Erythroblast (primary cell): ENCODE data around the gene EVC2.

Source experiments
- GATA1 ChIP-seq: IDR thresholded peaks from 2 replicates; pipeline ENCODE4 v1.6.1; 2011; ENCODE audit warnings: low read depth, mild to moderate bottlenecking, control low read depth, low read length, moderate library complexity
- POLR2A ChIP-seq: IDR thresholded peaks from 2 replicates; pipeline ENCODE4 v1.6.1; 2011; ENCODE audit warnings: mild to moderate bottlenecking, low read length

- no peak for TF ChIP-seq POLR2A
- no peak for TF ChIP-seq GATA1
Observed at GRCh38 chr4:5588046-5588445, 120.3 kb downstream of the EVC2 start.
